ENCODE results near the gene SELENOV. TPM values are rescaled to one million over a fixed set of nuclear protein-coding genes. Genes with fewer than 3 reads are reported as not detected.
A peak's percentile ranks its signal among the peaks of the same experiment; 100 is the strongest.

SELENOV gene
- total RNA-seq, 1 experiment from 2014 or later, result not detected

- peak; percentile 87 for ATAC-seq
- intact Hi-C loops (cut with micrococcal nuclease), result no loop called here
Observed at GRCh38 chr19:39502640-39503417, 12.1 kb upstream of the SELENOV start.

More at GRCh38 chr19:39502640-39503417, 12.1 kb upstream of the SELENOV start:
- Histone ChIP-seq H3K4me2 (ENCODE audit: low read length) (no peak overlapping the region), H3K9me3 (ENCODE audit: control insufficient read depth in 1 of 2, insufficient read depth in 1 of 2, low read depth in 1 of 2, low read length in 2 of 2) (no peaks in the 10 kb centered on the region), H3K4me3 (replicated peaks in 1 of 2; ENCODE audit: low read depth in 1 of 2, low read length in 2 of 2) (no peak overlapping the region), H3K36me3 (ENCODE audit: control insufficient read depth in 1 of 2, insufficient read depth in 2 of 2, low read length in 2 of 2) (no peaks in the 10 kb centered on the region), H4K20me1 (ENCODE audit: insufficient read depth) (no peaks in the 10 kb centered on the region), H3K4me1 (ENCODE audit: control insufficient read depth in 1 of 2, insufficient read depth in 2 of 2, low read length in 2 of 2) (peaks cover 0 to 4% of the 10 kb centered on the region in 2 experiments; a peak in 1 of 4 replicates), H3K27me3 (ENCODE audit: insufficient read depth, low read length) (no peaks in the 10 kb centered on the region), H3K79me2 (ENCODE audit: insufficient read depth, low read length) (no peaks in the 10 kb centered on the region), H2AFZ (ENCODE audit: low read depth, low read length, poor library complexity, severe bottlenecking) (peak overlapping the region; percentile 61), H3K27ac (ENCODE audit: low read depth, low read length) (no peak overlapping the region), H3K9ac (ENCODE audit: low read length) (no peak overlapping the region), H3K9me2 (ENCODE audit: insufficient read depth) (no peaks in the 10 kb centered on the region)
- CTCF ChIA-PET, result interaction anchor here (0.6 to 1.3 kb wide), 4 partner anchors 15 to 67 kb away, joined by 3 to 5 read pairs (median 4); partner anchors contain the start of gene RPS16
- POLR2A ChIA-PET, result no interaction called here
- RAD21 ChIA-PET (ENCODE audit: low non-redundant PET in 1 of 2, low total read pairs in 2 of 2, uncharacterized antibody in 2 of 2, unreplicated experiment in 2 of 2), result no interaction called here
- peak; percentile 66 for DNase-seq (ENCODE audit: low read depth, low spot score)
- TF ChIP-seq JUND (IDR thresholded peaks at IDR 0.05) (no peak), ZFX (IDR thresholded peaks at IDR 0.05) (peak; percentile 67; the same call in 1 of the 2 replicates), MAX (IDR thresholded peaks at IDR 0.05) (peak; percentile 99), CBX3 (IDR thresholded peaks at IDR 0.05; ENCODE audit: low read depth) (peak; percentile 88), ZNF274 (IDR thresholded peaks at IDR 0.05; ENCODE audit: low read depth, low read length) (no peak), CEBPB (IDR thresholded peaks at IDR 0.05; ENCODE audit: low read depth) (no peak), CTCF (IDR thresholded peaks at IDR 0.05 in 2 of 3, conservative IDR thresholded peaks at IDR 0.05 in 1 of 3; ENCODE audit: borderline replicate concordance in 1 of 3, insufficient read depth in 1 of 3, low read depth in 2 of 3, low read length in 2 of 3) (peak; percentile 42 to 72 (median 72); a peak in 5 of 6 replicates), ATF3 (IDR thresholded peaks at IDR 0.05) (no peak), ELF1 (IDR thresholded peaks at IDR 0.05; ENCODE audit: borderline replicate concordance, low read depth) (no peak), POLR2AphosphoS5 (IDR thresholded peaks at IDR 0.05; ENCODE audit: low read depth, low read length) (peak; percentile 26; the same call in 1 of the 2 replicates), SIN3A (IDR thresholded peaks at IDR 0.05; ENCODE audit: low read depth) (no peak)
- BruUV-seq (replicated peaks), result no TSS peak

All from HCT116 (cell line).